GM18907 (cell line): Measurements from ENCODE around the gene TTC34.

Source experiments
- ATAC-seq: cut with Tn5 transposase; IDR thresholded peaks from one replicate; pipeline ENCODE4 v1.9.1; 2021; ENCODE audit warnings: mild to moderate bottlenecking, moderate library complexity; ENCODE audit not compliant: unreplicated experiment

Gene TTC34

GRCh38 chr1:2812939-2813653 lies 11.6 kb upstream of the TTC34 start:
- ATAC-seq, result no peak

- ATAC-seq, result no peak
Observed at GRCh38 chr1:2812136-2812535, 10.6 kb upstream of the TTC34 start.

- ATAC-seq, result no peak
Observed at GRCh38 chr1:2811533-2811918, 10.0 kb upstream of the TTC34 start.

- ATAC-seq, result no peak
Observed at GRCh38 chr1:2810899-2811532, 9.5 kb upstream of the TTC34 start.

GRCh38 chr1:2810281-2810680 lies 8.8 kb upstream of the TTC34 start:
- ATAC-seq, result no peak

- no peak for ATAC-seq
Observed at GRCh38 chr1:2809656-2810055, 8.2 kb upstream of the TTC34 start.

- no peak for ATAC-seq
Observed at GRCh38 chr1:2808831-2809605, 7.5 kb upstream of the TTC34 start.

- ATAC-seq, result no peak
Observed at GRCh38 chr1:2808386-2808705, 6.9 kb upstream of the TTC34 start.

GRCh38 chr1:2807678-2808385 lies 6.3 kb upstream of the TTC34 start:
- no peak for ATAC-seq

- no peak for ATAC-seq
Observed at GRCh38 chr1:2807036-2807435, 5.5 kb upstream of the TTC34 start.

- ATAC-seq, result no peak
Observed at GRCh38 chr1:2806591-2806990, 5.1 kb upstream of the TTC34 start.

GRCh38 chr1:2805801-2806430 lies 4.4 kb upstream of the TTC34 start:
- ATAC-seq, result no peak

GRCh38 chr1:2804628-2805351 lies 3.3 kb upstream of the TTC34 start:
- ATAC-seq, result no peak

- ATAC-seq, result no peak
Observed at GRCh38 chr1:2803931-2804627, 2.6 kb upstream of the TTC34 start.

- no peak for ATAC-seq
Observed at GRCh38 chr1:2803086-2803930, 1.8 kb upstream of the TTC34 start.

GRCh38 chr1:2802421-2802961 lies 998 bp upstream of the TTC34 start:
- ATAC-seq, result no peak

- no peak for ATAC-seq
Observed at GRCh38 chr1:2801046-2801445, 447 bp downstream of the TTC34 start.

GRCh38 chr1:2800664-2801045 lies 838 bp downstream of the TTC34 start:
- no peak for ATAC-seq
